ENCODE data around the gene MED1. TPM values are rescaled to one million over a fixed set of nuclear protein-coding genes. Genes with fewer than 3 reads are reported as not detected.
"Not testable (repeated sequence)": the region's sequence is repeated elsewhere in the genome, so short reads cannot be mapped to it uniquely, and the experiment has no call there.

Gene MED1
- 10.3 TPM for total RNA-seq

- DNase-seq (ENCODE audit: low spot score) (peak; percentile 95), ATAC-seq (peak; percentile 83)
These were observed at the start of gene MED1 for GRCh38 chr17:39450847-39451581. MED1 (minus strand) TSS chr17:39451263; CDS start chr17:39451062, 201 bp downstream.

GRCh38 chr17:39496921-39497320 lies 45.9 kb upstream of the MED1 start:
- not testable (repeated sequence) for ATAC-seq; DNase-seq (ENCODE audit: low spot score)

GRCh38 chr17:39487946-39488345 lies 36.9 kb upstream of the MED1 start:
- DNase-seq (ENCODE audit: low spot score) = no peak
- ATAC-seq = no peak

GRCh38 chr17:39487490-39487889 lies 36.4 kb upstream of the MED1 start:
- not testable (repeated sequence) for ATAC-seq; DNase-seq (ENCODE audit: low spot score)

GRCh38 chr17:39486242-39486641 lies 35.2 kb upstream of the MED1 start:
- ATAC-seq (no peak), DNase-seq (ENCODE audit: low spot score) (no peak)

GRCh38 chr17:39485555-39485954 lies 34.5 kb upstream of the MED1 start:
- ATAC-seq (no peak), DNase-seq (ENCODE audit: low spot score) (no peak)

GRCh38 chr17:39484178-39484577 lies 33.1 kb upstream of the MED1 start:
- DNase-seq (ENCODE audit: low spot score) = no peak
- ATAC-seq = no peak

- DNase-seq (ENCODE audit: low spot score) (no peak), ATAC-seq (no peak)
These were observed 32.4 kb upstream of the MED1 start for GRCh38 chr17:39483506-39483905.

- not testable (repeated sequence) for ATAC-seq
These were observed 28.6 kb upstream of the MED1 start for GRCh38 chr17:39479631-39480030.

GRCh38 chr17:39473310-39473709 lies 22.2 kb upstream of the MED1 start:
- ATAC-seq (no peak), DNase-seq (ENCODE audit: low spot score) (no peak)

More at GRCh38 chr17:39479631-39480030, 28.6 kb upstream of the MED1 start:
- not testable (repeated sequence) for DNase-seq (ENCODE audit: low spot score)

GRCh38 chr17:39468610-39469009 lies 17.5 kb upstream of the MED1 start:
- not testable (repeated sequence) for DNase-seq (ENCODE audit: low spot score); ATAC-seq

GRCh38 chr17:39464639-39465181 lies 13.6 kb upstream of the MED1 start:
- not testable (repeated sequence) for ATAC-seq; DNase-seq (ENCODE audit: low spot score)

- DNase-seq (ENCODE audit: low spot score) = peak; percentile 47
- ATAC-seq = peak; percentile 1
These were observed 11.7 kb upstream of the MED1 start for GRCh38 chr17:39462631-39463375.

- ATAC-seq (peak; percentile 45), DNase-seq (ENCODE audit: low spot score) (no peak)
These were observed 11.0 kb upstream of the MED1 start for GRCh38 chr17:39461926-39462569.

GRCh38 chr17:39461113-39461925 lies 10.3 kb upstream of the MED1 start, which contains the start of gene CDK12:
CDK12 (plus strand) TSS chr17:39461486; CDS start chr17:39462072, 586 bp downstream.
- ATAC-seq = peak; percentile 91
- peak; percentile 97 for DNase-seq (ENCODE audit: low spot score)

GRCh38 chr17:39455919-39456318 lies 4.9 kb upstream of the MED1 start:
- ATAC-seq = no peak
- DNase-seq (ENCODE audit: low spot score) = no peak

- no peak for ATAC-seq
- peak; percentile 42 for DNase-seq (ENCODE audit: low spot score)
These were observed 1.0 kb downstream of the MED1 start for GRCh38 chr17:39450051-39450450.

GRCh38 chr17:39447561-39447960 lies 3.5 kb downstream of the MED1 start:
- ATAC-seq = no peak
- DNase-seq (ENCODE audit: low spot score) = no peak

GRCh38 chr17:39443326-39443725 lies 7.7 kb downstream of the MED1 start:
- DNase-seq (ENCODE audit: low spot score) (no peak), ATAC-seq (no peak)

GRCh38 chr17:39439868-39440267 lies 11.2 kb downstream of the MED1 start:
- ATAC-seq; DNase-seq (ENCODE audit: low spot score): not testable (repeated sequence)

Measured in left lobe of liver (tissue), 2 donors.